Psoas muscle (tissue), 8 donors: ENCODE measurements around the gene MNX1. TPM values are rescaled to one million over a fixed set of nuclear protein-coding genes. Genes with fewer than 3 reads are reported as not detected.

ENCODE experiments used
- ATAC-seq, 4 donors: fragments of 200-7000 bp; cut with Tn5 transposase; one replicate each; pipeline ENCODE4 v1.9.1; 2020; ENCODE audit warnings: moderate library complexity in 3 of 4, mild to moderate bottlenecking in 2 of 4
- DNase-seq, 2 donors: peaks; one replicate each; pipeline ENCODE4 v3.0.0-alpha.2; 2020
- H3K27ac ChIP-seq: fragments of 200-600 bp; one replicate; pipeline ENCODE4 v1.8.0; 2022
- H3K27me3 ChIP-seq, 3 donors: fragments of 200-600 bp in 1 of 3; one replicate each; pipeline versions ENCODE4 v1.6.1 to v1.8.0; 2013 to 2022; ENCODE audit warnings: low read length in 2 of 3, mild to moderate bottlenecking in 2 of 3, moderate library complexity in 1 of 3; ENCODE audit not compliant: insufficient read depth in 3 of 3
- H3K36me3 ChIP-seq, 2 donors: fragments of 200-600 bp in 1 of 2; one replicate each; pipeline versions ENCODE4 v1.6.1 to v1.8.0; 2013 to 2022; ENCODE audit warnings: low read depth in 1 of 2, mild to moderate bottlenecking in 1 of 2, moderate library complexity in 1 of 2; ENCODE audit not compliant: insufficient read depth in 1 of 2
- H3K4me1 ChIP-seq: fragments of 200-600 bp; one replicate; pipeline ENCODE4 v1.8.0; 2022
- H3K4me3 ChIP-seq: fragments of 200-600 bp; one replicate; pipeline ENCODE4 v1.8.0; 2022; ENCODE audit warnings: mild to moderate bottlenecking
- H3K9me3 ChIP-seq: fragments of 200-600 bp; one replicate; pipeline ENCODE4 v1.8.0; 2022
- WGBS, 3 donors: extraction: QIAGEN DNeasy Blood & Tissue Kit; methylation state at CpG; one replicate each; pipeline versions ENCODE4 v1.1.6 to v1.1.7; 2013; 5-methylcytosine and 5-hydroxymethylcytosine counted together
- intact Hi-C, 2 donors: fragments of 100-400 bp; cut with DNase I; formaldehyde crosslinking; loops; one replicate each; pipeline versions ENCODE4 v1.11.0 to v1.14.2; 2022
- polyA plus RNA-seq, 3 donors: library from polyadenylated mRNA; stranded (reverse); fragments of 200-250 nt; gene quantifications; one replicate each; pipeline ENCODE4 v1.2.3, GENCODE V29; 2013
- total RNA-seq, 4 donors: library from RNA; stranded (reverse); fragmentation: NEBNext Ultra II Directional in 2 of 4; extraction: Animal tissue kit (Norgen Biotek cat#: 25700) in 2 of 4; gene quantifications; one replicate each; pipeline versions ENCODE4 v1.2.1 to v1.2.4, GENCODE V29; 2021 to 2023
- TF ChIP-seq, protein P1 (sequence below): fragments of 200-600 bp; IDR thresholded peaks from one replicate; pipeline ENCODE4 v1.8.0; 2022; ENCODE audit warnings: antibody characterized with exemption
- donor health status: healthy with polysubstance abuse.
- donor health status: DM: no; HTN: no; CAD: no; lungs with moderate emphysema.
- donor health status: Bipolar disorder and iron deficiency.
- donor health status: healthy.
- donor health status: DM: yes; HTN: yes; CAD: no.
- donor health status: DM: no; HTN: no; CAD: no.
- donor health status: DM: no; HTN: no; CAD: no.
- donor health status: DM: yes; HTN: yes; CAD: no.

MNX1 gene
- total and polyA plus RNA-seq, 7 donors, result not detected

DNA sequence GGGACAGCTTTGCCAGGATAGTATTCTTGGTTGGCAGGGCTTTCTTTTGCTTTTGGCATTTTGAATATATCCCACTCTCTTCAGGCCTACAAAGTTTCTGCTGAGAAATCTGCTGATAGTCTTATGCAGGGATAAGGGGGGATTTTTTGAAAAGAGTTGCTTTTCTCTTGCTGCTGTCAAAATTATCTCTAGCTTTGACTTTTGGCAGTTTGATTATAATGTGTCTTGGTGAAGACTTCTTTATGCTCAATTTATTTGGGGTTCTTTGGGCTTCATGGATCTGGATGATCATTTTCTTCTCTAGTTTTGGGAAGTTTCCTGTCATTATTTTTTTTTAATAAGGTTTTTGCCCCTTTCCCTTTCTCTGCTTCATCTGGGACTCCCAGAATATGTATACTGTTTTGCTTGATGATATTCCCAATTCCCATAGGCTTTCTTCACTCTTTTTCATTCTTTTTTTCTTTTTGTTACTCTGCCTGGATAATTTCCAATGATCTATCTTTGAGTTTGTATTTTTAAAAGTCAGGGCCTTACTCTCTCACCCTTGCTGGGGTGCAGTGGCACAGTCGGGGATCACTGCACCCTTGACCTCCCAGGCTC, 31.4 kb downstream of the MNX1 start:
- Histone ChIP-seq H3K27me3 (no peaks in the 10 kb centered on the region), H3K4me1 (no peaks in the 10 kb centered on the region), H3K4me3 (no peak overlapping the region), H3K9me3 (peaks cover 5% of the 10 kb centered on the region), H3K36me3 (peaks cover 0 to 8% of the 10 kb centered on the region in 2 donors), H3K27ac (no peak overlapping the region)
- 93 to 97% (median 95%) methylated on average over 1 of the region's 1 CpG for WGBS, 3 donors
- TF ChIP-seq, protein P1, sequence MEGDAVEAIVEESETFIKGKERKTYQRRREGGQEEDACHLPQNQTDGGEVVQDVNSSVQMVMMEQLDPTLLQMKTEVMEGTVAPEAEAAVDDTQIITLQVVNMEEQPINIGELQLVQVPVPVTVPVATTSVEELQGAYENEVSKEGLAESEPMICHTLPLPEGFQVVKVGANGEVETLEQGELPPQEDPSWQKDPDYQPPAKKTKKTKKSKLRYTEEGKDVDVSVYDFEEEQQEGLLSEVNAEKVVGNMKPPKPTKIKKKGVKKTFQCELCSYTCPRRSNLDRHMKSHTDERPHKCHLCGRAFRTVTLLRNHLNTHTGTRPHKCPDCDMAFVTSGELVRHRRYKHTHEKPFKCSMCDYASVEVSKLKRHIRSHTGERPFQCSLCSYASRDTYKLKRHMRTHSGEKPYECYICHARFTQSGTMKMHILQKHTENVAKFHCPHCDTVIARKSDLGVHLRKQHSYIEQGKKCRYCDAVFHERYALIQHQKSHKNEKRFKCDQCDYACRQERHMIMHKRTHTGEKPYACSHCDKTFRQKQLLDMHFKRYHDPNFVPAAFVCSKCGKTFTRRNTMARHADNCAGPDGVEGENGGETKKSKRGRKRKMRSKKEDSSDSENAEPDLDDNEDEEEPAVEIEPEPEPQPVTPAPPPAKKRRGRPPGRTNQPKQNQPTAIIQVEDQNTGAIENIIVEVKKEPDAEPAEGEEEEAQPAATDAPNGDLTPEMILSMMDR, result no peak
- DNase-seq (no peak), ATAC-seq (no peak)
- intact Hi-C loops, result no loop called here

DNA sequence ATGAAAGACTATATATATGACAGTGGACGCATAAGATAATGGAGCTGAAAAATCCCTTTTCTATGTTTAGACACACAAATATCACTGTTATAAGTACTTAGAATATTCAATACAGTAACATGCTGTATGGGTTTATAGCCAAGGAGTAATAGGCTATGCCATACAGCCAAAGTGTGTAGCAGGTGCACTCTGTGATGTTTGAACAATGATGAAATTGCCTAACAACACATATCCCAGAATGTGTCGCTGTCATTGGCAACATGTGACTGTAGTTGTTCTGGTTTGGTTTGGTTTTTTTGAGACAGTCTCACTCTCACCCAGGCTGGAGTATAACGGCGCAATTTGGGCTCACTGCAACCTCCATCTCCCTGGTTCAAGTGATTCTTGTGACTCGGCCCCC, 34.8 kb downstream of the MNX1 start:
- Histone ChIP-seq H3K9me3 (peaks cover 5% of the 10 kb centered on the region), H3K27me3 (no peaks in the 10 kb centered on the region), H3K27ac (no peak overlapping the region), H3K4me3 (no peak overlapping the region), H3K36me3 (peaks cover 0 to 34% of the 10 kb centered on the region in 2 donors), H3K4me1 (peaks cover 2% of the 10 kb centered on the region)
- no peak for DNase-seq
- intact Hi-C loops, result no loop called here
- no peak for ATAC-seq
- WGBS, 3 donors, result 91 to 95% (median 92%) methylated on average over 5 of the region's 5 CpGs
- TF ChIP-seq, protein P1, result no peak

DNA sequence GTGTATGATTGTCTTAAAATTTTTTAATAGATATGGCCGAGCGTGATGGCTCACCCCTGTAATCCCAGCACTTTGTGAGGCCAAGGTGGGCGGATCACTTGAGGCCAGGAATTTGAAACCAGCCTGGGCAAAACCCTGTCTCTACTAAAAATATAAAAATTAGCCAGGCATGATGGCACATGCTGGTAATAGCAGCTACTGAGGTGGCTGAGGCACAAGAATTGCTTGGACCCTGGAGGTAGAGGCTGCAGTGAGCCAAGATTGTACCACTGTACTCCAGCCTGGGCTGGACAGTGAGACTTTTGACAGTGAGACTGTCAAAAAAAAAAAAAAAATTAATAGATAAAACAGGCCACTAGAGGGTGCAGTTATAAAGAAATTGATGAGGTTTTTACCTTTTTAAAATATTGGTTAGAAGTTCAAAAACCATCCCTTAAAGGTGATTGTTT, 40.5 kb downstream of the MNX1 start:
- H3K4me3 ChIP-seq, result no peak overlapping the region
- 24 to 38% (median 27%) methylated on average over 3 of the region's 3 CpGs for WGBS, 3 donors
- intact Hi-C loops, result loop anchor here in 1 of 2 donors (5.0 kb wide), 2 partner anchors 172 to 367 kb away; partner anchors contain the start of gene DNAJB6
- H3K4me1 ChIP-seq, result peaks cover 23% of the 10 kb centered on the region
- no peaks in the 10 kb centered on the region for H3K27me3 ChIP-seq
- peak overlapping the region; percentile 79 for H3K27ac ChIP-seq
- DNase-seq, result no peak
- H3K9me3 ChIP-seq, result no peaks in the 10 kb centered on the region
- ATAC-seq, result peak; percentile 60 to 94 (median 82)
- TF ChIP-seq, protein P1, result peak; percentile 48
- peaks cover 11 to 73% of the 10 kb centered on the region in 2 donors for H3K36me3 ChIP-seq

DNA sequence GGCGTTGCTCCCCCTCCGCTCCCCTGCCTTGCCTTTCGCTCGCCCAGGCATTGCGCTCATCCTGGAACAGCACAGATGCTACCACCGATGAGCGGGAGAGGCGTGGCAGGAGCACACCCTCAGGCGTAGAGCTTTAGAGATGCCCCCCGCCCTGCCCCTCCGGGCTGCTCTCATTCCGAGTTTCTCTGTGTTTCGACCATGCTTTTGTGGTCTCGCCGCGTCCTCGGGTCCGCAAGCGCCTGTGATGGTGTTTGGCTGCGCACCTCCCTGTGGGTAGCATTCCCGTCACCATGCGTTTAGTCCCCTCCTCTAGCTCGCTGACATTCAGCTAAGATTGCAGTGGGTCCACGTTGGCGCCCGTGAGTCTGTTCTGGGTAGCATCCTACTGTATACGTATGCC, 42.3 kb downstream of the MNX1 start:
- 91 to 95% (median 95%) methylated on average over 27 of the region's 27 CpGs for WGBS, 3 donors
- TF ChIP-seq, protein P1, result no peak
- intact Hi-C loops, result loop anchor here in 1 of 2 donors (5.0 kb wide), 1 partner anchor 174 kb away; no protein-coding TSS in a partner anchor

More for the DNA sequence above, 42.3 kb downstream of the MNX1 start:
- peaks cover 23% of the 10 kb centered on the region for H3K4me1 ChIP-seq
- H3K27me3 ChIP-seq, result no peaks in the 10 kb centered on the region
- ATAC-seq, result peak in 1 of 4 donors; percentile 22
- H3K4me3 ChIP-seq, result no peak overlapping the region
- H3K27ac ChIP-seq, result no peak overlapping the region
- no peaks in the 10 kb centered on the region for H3K9me3 ChIP-seq
- H3K36me3 ChIP-seq, result peaks cover 15 to 87% of the 10 kb centered on the region in 2 donors
- no peak for DNase-seq
